HG03045 (cell line): Measurements from ENCODE around the gene CR1.
"Not testable (repeated sequence)": the region's sequence is repeated elsewhere in the genome, so short reads cannot be mapped to it uniquely, and the experiment has no call there.

Source experiments
- ATAC-seq: cut with Tn5 transposase; IDR thresholded peaks from one replicate; pipeline ENCODE4 v1.9.1; 2021; ENCODE audit warnings: mild to moderate bottlenecking, moderate library complexity; ENCODE audit not compliant: unreplicated experiment

CR1 gene

GRCh38 chr1:207638487-207639145 lies 142.7 kb downstream of the CR1 start:
- ATAC-seq: not testable (repeated sequence)

GRCh38 chr1:207639362-207639761 lies 143.4 kb downstream of the CR1 start:
- not testable (repeated sequence) for ATAC-seq

GRCh38 chr1:207644166-207644851 lies 148.4 kb downstream of the CR1 start:
- peak; percentile 12 for ATAC-seq

- peak; percentile 96 for ATAC-seq
Observed at GRCh38 chr1:207644852-207645634, 149.1 kb downstream of the CR1 start, which contains the start of gene CR1L. TSS of gene CR1L (plus strand) at chr1:207645133. CDS start at chr1:207645234, 101 bp downstream.

- ATAC-seq: no peak
Observed at GRCh38 chr1:207645635-207646081, 149.7 kb downstream of the CR1 start.

GRCh38 chr1:207646171-207646570 lies 150.2 kb downstream of the CR1 start:
- ATAC-seq: no peak

- no peak for ATAC-seq
Observed at GRCh38 chr1:207646944-207647579, 151.1 kb downstream of the CR1 start.

- ATAC-seq: no peak
Observed at GRCh38 chr1:207647671-207648333, 151.8 kb downstream of the CR1 start.

GRCh38 chr1:207648334-207649209 lies 152.6 kb downstream of the CR1 start:
- no peak for ATAC-seq

GRCh38 chr1:207649210-207649753 lies 153.3 kb downstream of the CR1 start:
- ATAC-seq: no peak

GRCh38 chr1:207649865-207650580 lies 154.1 kb downstream of the CR1 start:
- no peak for ATAC-seq

DNA sequence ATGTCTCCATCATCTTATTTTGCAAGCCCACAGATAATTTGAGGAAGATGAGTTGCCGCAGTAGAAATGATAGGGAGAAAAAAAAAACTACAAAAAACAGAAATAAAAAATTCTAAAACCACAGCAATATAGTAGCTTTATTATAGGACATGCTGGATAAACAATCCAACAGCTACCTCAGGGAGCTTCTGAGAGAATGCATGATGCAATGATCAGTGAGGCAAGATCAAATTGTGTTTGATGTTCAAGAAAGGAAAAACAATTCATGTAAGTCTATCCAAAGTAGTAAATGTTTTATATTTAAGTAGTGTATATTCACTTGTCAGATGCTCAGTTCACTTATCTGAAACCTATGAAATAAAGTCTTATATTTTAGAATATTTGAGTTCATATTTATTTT lies 155.6 kb downstream of the CR1 start:
- no peak for ATAC-seq

DNA sequence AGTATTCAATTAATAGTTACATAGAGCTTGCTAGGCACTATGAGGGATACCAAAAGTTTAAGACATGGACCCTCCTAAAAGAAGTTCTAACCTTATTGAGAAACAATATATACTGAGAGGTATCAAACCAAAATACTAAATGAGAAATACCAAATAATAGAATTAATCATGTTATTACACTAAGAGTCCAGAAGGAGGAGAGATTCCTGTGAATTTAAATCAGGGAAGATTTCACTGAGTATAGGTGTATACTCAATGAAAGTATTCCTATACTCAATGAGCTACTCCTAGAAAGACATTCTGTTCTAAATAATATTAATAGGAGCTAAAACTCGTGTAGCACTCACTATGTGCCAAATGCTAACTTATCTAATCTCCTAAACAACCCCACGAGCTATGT lies 158.4 kb downstream of the CR1 start:
- no peak for ATAC-seq

- no peak for ATAC-seq
Observed at GRCh38 chr1:207658408-207658807, 162.5 kb downstream of the CR1 start.

GRCh38 chr1:207658904-207659485 lies 163.0 kb downstream of the CR1 start:
- no peak for ATAC-seq

- no peak for ATAC-seq
Observed at GRCh38 chr1:207659545-207660153, 163.7 kb downstream of the CR1 start.

DNA sequence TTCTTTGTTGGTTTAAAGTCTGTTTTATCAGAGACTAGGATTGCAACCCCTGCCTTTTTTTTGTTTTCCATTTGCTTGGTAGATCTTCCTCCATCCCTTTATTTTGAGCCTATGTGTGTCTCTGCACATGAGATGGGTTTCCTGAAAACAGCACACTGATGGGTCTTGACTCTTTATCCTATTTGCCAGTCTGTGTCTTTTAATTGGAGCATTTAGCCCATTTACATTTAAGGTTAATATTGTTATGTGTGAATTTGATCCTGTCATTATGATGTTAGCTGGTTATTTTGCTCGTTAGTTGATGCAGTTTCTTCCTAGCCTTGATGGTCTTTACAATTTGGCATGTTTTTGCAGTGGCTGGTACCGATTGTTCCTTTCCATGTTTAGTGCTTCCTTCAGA lies 165.5 kb downstream of the CR1 start:
- ATAC-seq: not testable (repeated sequence)

GRCh38 chr1:207666342-207666741 lies 170.4 kb downstream of the CR1 start:
- ATAC-seq: no peak
